SU-DHL-6 (cell line): ENCODE measurements around the gene MMP15.

ENCODE experiments used
- H2AFZ ChIP-seq: fragments of 200-600 bp; sonication (generic); 2 replicates; pipeline ENCODE4 v1.6.1; 2014; ENCODE audit warnings: low read depth, mild to moderate bottlenecking, moderate library complexity, mixed read lengths, antibody characterized with exemption, low read length; ENCODE audit not compliant: severe bottlenecking
- H3F3A ChIP-seq: fragments of 200-600 bp; shearing (Covaris generic); 2 replicates; pipeline ENCODE4 v1.6.0; 2016; ENCODE audit warnings: antibody characterized with exemption, mild to moderate bottlenecking; ENCODE audit not compliant: insufficient read depth
- H3K27ac ChIP-seq: fragments of 200-600 bp; sonication (generic); 2 replicates; pipeline ENCODE4 v1.5.1; 2016; ENCODE audit warnings: low read depth, mild to moderate bottlenecking, low read length, moderate library complexity, mixed read lengths
- H3K27me3 ChIP-seq: fragments of 200-600 bp; sonication (generic), shearing (Covaris generic); 2 replicates; pipeline ENCODE4 v1.6.0; 2014; ENCODE audit warnings: mild to moderate bottlenecking, low read length
- H3K36me3 ChIP-seq: fragments of 200-600 bp; sonication (generic); 2 replicates; pipeline ENCODE4 v1.6.1; 2014; ENCODE audit warnings: mild to moderate bottlenecking, low read length, mixed read lengths
- H3K4me2 ChIP-seq: fragments of 300-600, 200-600 bp; shearing (Covaris generic), sonication (generic); 2 replicates; pipeline ENCODE4 v1.6.0; 2014; ENCODE audit warnings: low read length, low read depth, mild to moderate bottlenecking; ENCODE audit not compliant: poor library complexity, severe bottlenecking
- H3K4me3 ChIP-seq: fragments of 200-600 bp; sonication (generic); 2 replicates; pipeline ENCODE4 v1.5.1; 2014; ENCODE audit warnings: antibody characterized with exemption, low read length, mild to moderate bottlenecking, mixed read lengths; ENCODE audit not compliant: insufficient read depth, poor library complexity, severe bottlenecking
- H3K79me2 ChIP-seq: fragments of 200-600 bp; sonication (generic); 2 replicates; pipeline ENCODE4 v1.6.1; 2014; ENCODE audit warnings: mild to moderate bottlenecking, low read length, moderate library complexity; ENCODE audit not compliant: insufficient read depth
- H3K9ac ChIP-seq: fragments of 200-600 bp; sonication (generic); 2 replicates; pipeline ENCODE4 v1.7.0; 2014; ENCODE audit warnings: mild to moderate bottlenecking, low read length
- H3K9me2 ChIP-seq: fragments of 200-600 bp; sonication (generic); replicated peaks from 2 replicates; pipeline ENCODE4 v1.6.1; 2014; ENCODE audit warnings: low read length; ENCODE audit not compliant: insufficient read depth
- H3K9me3 ChIP-seq: fragments of 200-600 bp; sonication (generic); 2 replicates; pipeline ENCODE4 v1.6.1; 2014; ENCODE audit warnings: low read length, mixed read lengths; ENCODE audit not compliant: insufficient read depth
- H4K20me1 ChIP-seq: fragments of 200-600 bp; sonication (generic); 2 replicates; pipeline ENCODE4 v1.6.1; 2014; ENCODE audit warnings: low read depth, mild to moderate bottlenecking, antibody characterized with exemption, low read length, moderate library complexity, mixed read lengths
- EZH2phosphoT487 ChIP-seq: fragments of 200-600 bp; sonication (generic), shearing (Covaris generic); conservative IDR thresholded peaks from 2 replicates; pipeline ENCODE4 v1.6.1; 2018; ENCODE audit warnings: mild to moderate bottlenecking, antibody characterized with exemption, low read length, moderate library complexity, mixed read lengths
- TF ChIP-seq, protein P1 (sequence below): fragments of 200-600 bp; sonication (generic); IDR thresholded peaks from one replicate; pipeline ENCODE4 v1.5.1; 2017; ENCODE audit warnings: antibody characterized with exemption, mild to moderate bottlenecking, low read length, moderate library complexity; ENCODE audit not compliant: insufficient read depth, poor library complexity, severe bottlenecking

The MMP15 gene

DNA sequence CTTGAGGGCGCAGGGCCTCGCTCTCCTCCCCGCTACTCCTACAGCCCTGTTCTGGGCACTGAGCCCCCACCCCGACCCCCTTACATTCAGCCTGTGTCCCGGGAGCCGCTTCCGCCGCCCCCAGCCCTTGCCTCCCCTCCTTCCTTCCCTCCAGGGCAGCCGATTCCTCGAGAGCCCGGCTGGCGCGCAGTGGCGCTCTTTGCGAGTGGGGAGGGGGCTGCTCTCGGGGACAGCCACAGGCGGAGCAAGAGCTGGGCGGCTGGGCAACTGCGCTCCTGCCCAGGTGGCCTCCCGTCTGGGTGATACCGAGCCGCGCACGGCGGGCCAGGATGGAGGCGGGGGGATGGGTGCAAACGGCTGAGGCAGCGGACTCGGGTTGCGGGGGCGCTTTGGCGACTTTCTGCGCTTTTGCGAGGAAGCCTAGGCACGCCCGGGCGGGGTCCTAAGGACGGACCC, 1.2 kb downstream of the MMP15 start:
- no peaks in the 10 kb centered on the region for H4K20me1 ChIP-seq
- TF ChIP-seq EZH2phosphoT487 = no peak
- TF ChIP-seq, protein P1, sequence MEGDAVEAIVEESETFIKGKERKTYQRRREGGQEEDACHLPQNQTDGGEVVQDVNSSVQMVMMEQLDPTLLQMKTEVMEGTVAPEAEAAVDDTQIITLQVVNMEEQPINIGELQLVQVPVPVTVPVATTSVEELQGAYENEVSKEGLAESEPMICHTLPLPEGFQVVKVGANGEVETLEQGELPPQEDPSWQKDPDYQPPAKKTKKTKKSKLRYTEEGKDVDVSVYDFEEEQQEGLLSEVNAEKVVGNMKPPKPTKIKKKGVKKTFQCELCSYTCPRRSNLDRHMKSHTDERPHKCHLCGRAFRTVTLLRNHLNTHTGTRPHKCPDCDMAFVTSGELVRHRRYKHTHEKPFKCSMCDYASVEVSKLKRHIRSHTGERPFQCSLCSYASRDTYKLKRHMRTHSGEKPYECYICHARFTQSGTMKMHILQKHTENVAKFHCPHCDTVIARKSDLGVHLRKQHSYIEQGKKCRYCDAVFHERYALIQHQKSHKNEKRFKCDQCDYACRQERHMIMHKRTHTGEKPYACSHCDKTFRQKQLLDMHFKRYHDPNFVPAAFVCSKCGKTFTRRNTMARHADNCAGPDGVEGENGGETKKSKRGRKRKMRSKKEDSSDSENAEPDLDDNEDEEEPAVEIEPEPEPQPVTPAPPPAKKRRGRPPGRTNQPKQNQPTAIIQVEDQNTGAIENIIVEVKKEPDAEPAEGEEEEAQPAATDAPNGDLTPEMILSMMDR = no peak
- H3K4me3 ChIP-seq = no peak overlapping the region
- H3K27me3 ChIP-seq = no peaks in the 10 kb centered on the region
- H3K9ac ChIP-seq = no peak overlapping the region
- H2AFZ ChIP-seq = no peak overlapping the region
- H3K36me3 ChIP-seq = no peaks in the 10 kb centered on the region
- H3K79me2 ChIP-seq = no peaks in the 10 kb centered on the region
- no peaks in the 10 kb centered on the region for H3K9me2 ChIP-seq
- H3K4me2 ChIP-seq = no peak overlapping the region
- no peaks in the 10 kb centered on the region for H3K9me3 ChIP-seq
- H3K27ac ChIP-seq = no peak overlapping the region
- no peaks in the 10 kb centered on the region for H3F3A ChIP-seq

DNA sequence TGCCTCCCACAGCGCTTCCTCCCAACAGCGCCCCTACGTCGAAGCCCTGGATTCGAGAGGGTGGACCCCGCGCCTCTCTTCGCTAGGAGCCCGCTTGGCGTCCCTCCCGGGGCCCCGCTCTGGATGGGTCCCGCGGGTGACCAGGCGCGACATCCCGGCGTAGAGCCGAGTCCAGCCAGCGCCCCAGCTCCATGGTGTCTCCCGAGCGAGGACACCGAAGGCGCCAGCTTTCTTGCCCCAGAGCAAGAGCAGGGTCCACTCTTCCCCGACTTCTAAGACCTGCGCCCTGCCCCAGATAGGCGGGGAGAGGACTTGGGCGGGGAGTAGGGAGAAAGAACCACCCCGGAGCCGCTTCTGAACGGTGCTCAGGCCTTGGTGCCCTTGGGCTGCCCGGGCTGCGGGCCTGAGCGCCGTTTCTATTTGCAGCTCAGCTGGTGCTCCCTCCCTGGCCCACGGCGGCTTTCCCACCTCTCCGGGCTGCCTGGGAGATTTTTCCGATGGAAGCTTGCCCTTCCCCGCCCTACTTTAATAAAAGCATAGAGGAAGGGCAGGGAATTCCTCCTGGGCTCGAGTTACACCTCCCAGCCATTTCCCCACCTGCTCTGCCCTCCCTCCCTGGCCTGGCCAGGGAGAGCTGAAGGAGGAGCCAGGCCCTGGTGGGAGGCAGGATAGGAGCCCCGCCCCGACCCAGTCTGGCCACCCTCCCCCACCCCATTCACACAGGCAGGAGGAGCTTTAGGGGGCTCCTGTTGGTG, 1.8 kb downstream of the MMP15 start:
- Histone ChIP-seq H3K36me3 (no peaks in the 10 kb centered on the region), H4K20me1 (no peaks in the 10 kb centered on the region), H3F3A (no peaks in the 10 kb centered on the region), H3K27me3 (no peaks in the 10 kb centered on the region), H3K79me2 (no peaks in the 10 kb centered on the region), H3K9me3 (no peaks in the 10 kb centered on the region), H3K9me2 (no peaks in the 10 kb centered on the region), H2AFZ (no peak overlapping the region), H3K9ac (no peak overlapping the region), H3K27ac (no peak overlapping the region), H3K4me3 (no peak overlapping the region), H3K4me2 (no peak overlapping the region)
- TF ChIP-seq, protein P1 = no peak
- TF ChIP-seq EZH2phosphoT487 = no peak

DNA sequence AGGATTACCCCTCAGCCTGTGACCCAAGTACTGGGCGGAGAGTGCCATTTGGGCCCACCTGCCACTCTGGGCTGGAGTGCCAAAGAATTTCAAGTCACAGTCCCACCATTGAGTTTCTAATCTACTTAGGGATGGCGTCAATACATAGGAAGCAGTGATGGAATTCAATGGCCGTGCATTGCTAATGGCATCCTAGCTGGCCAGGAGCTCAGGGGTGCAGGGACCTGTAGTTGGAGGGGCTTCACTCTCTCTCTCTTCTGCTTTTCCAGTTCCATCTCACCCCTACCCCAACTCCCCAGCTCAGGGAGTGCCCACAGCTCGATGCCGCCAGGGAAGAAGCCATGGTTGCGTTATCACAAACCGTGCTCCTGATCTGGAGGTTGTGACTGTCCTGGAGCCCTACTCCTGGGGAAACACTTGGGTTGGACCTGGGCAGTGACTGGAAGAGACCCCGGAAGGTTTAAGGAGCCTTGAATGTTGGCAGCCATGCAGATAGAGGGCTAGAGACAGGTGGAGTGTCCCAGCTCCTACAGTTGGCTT, 2.4 kb downstream of the MMP15 start:
- no peaks in the 10 kb centered on the region for H3K79me2 ChIP-seq
- no peak overlapping the region for H3K4me2 ChIP-seq
- H3K9me2 ChIP-seq = no peaks in the 10 kb centered on the region
- no peaks in the 10 kb centered on the region for H3K9me3 ChIP-seq
- H3F3A ChIP-seq = no peaks in the 10 kb centered on the region
- H3K4me3 ChIP-seq = no peak overlapping the region
- H4K20me1 ChIP-seq = no peaks in the 10 kb centered on the region
- no peaks in the 10 kb centered on the region for H3K27me3 ChIP-seq
- no peak overlapping the region for H2AFZ ChIP-seq
- no peak overlapping the region for H3K27ac ChIP-seq
- TF ChIP-seq, protein P1 = no peak
- no peak for TF ChIP-seq EZH2phosphoT487
- no peak overlapping the region for H3K9ac ChIP-seq
- no peaks in the 10 kb centered on the region for H3K36me3 ChIP-seq
